RCC 7860 (cell line): ENCODE measurements around the gene CERT1.

ENCODE experiments used
- DNase-seq: peaks from one replicate; pipeline ENCODE4 v3.0.0-alpha.2; 2015; ENCODE audit warnings: low spot score
- FAIRE-seq: peaks from 2 replicates; lab custom pipeline; 2012; peaks lifted over from hg19 to GRCh38; lab: Jason Lieb, UNC

CERT1 gene

DNA sequence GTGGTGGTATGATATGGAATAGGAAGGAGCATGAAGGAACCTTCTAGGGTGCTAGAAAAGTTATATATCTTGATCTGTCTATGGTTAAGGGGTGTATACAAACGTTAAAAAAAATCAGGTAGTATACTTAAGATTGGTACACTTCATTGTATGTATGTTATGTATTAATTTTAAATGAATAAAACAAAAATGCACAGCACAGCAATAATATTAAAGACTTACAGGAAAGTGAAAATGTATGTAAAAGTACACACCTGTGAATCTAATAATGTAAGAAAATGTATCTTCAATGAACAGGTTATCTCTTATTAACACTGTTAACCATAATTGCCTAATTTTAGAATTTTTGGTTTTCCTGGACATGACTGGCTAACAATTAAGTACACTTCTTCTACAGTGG is 97.2 kb downstream of the CERT1 start:
- DNase-seq (no peak), FAIRE-seq (no peak)

DNA sequence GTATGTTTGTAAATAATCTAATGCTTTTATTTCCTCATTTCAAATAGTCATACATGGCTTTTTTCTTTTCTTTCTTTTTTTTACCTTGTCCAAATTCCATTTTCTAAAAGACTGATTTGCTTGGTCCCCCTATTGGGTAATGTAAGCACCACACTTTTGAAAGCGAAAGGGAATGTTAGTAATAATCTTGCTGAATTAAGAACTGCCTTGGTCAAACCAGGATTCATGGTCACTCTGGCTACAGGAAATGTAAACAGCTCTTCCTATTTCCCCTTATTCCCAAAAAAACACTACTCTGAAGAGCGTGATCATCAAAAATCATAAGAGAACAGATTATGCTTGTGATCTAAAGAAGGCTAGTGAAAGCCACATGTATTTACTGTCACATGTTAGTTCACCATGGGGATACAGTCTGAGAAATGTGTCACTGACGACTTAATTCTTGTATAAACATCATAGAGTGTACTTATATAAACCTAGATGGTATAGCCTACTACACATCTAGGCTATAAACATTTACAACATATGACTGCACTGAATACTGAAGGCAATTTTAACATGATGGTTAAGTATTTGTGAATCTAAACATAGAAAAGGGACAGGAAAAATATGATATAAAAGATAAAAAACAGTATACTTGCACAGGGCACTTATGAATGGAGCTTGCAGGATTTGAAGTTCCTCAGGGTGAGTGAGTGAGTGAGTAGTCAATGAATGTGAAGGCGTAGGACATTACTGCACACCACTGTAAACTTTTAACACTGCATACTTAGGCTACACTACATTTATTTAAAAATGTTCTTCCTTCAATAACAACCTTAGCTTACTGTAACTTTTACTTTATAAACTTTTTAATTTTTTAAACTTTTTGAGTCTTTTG is 99.1 kb downstream of the CERT1 start:
- no peak for FAIRE-seq
- DNase-seq: no peak

DNA sequence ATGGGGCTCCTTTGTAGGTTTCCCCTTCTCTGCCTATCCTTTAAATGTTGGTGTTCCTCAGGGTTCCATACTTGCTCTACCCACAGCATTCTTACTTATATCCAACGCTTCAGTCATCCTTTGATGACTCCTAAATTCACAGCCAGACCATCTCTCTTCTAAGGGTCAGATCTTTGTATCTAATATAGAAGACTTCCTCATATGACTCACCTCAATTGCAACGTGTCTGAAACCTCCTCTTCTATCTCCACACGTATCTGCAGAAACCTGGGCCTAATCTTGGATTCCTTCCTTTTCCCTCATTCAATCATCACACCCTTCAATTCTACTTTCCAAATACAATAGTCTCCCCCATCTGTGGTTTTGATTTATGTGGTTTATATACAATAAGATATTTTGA is 106.1 kb downstream of the CERT1 start:
- no peak for DNase-seq

DNA sequence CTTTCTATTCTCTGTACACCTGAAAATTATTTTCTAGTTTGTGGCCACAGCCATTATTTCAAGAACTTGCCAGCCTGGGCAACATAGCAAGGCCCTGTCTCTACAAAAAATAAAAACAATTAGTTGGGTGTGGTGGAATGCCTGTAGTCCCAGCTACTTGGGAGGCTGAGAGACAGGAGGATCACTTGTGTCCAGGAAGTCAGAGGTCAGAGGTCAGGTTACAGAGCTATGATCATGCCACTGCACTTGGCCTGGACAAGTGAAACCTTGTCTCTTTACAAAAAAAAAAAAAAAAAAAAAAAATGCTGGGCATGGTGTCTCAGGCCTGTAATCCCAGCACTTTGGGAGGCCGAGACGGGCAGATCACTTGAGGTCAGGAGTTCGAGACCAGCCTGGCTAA is 116.2 kb downstream of the CERT1 start:
- FAIRE-seq (no peak), DNase-seq (no peak)

More for the DNA sequence above, 106.1 kb downstream of the CERT1 start:
- FAIRE-seq: no peak

DNA sequence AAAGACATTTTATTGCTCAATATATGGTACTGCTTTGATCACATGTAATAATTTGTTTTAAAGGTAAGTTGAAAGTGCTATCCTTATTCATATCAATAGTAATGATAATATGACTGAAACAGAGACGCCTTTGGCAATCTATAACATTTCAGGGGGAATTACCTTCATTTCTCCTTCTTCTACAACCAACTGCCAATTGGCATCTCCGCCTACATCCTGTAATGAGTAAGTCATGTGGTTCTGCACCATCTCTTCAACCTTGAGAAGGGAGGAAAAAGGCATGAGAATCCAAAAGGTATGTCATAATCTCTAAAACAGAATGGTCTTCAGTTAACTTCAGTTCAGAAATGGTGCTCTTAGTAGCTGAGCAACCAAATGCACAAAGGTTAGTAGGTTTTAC is 122.0 kb downstream of the CERT1 start:
- no peak for FAIRE-seq
- DNase-seq: no peak

DNA sequence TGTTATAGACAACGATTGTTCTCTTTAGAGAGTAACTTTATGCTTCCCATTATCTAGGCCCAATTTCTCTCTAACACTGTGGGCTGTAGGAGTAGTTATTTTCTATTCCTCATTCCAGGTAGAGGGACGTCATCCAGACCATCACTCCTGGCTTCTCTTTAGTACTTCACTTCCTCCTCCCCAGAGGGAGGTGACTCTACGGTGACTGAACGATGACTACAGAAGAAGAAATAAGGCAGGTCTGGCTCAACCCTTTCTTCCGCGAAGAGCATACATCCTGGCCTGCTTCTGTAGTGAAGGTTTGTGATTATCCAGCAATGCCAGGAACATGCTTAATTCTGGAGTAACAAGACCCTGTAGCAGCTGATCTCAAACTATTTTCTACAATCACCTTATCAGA is 123.6 kb downstream of the CERT1 start:
- no peak for FAIRE-seq

DNA sequence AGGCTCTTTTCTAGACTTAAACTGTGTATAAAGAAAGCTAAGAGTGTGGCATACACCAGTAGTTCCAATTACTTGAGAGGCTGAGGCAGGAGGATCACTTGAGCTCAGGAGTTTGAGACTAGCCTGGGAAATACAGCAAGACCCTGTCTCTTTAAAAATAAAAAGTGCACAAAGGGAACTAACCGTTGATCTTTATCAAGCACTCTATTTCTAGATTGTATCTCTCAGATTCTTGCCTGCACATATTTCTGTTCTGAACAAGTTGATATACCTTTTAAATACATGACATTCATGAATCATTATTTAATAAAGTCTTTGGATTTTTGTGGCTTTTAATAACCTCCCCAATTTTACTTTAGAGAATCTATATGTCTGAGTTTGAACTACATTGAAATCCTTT is 127.2 kb downstream of the CERT1 start:
- no peak for FAIRE-seq

More for the DNA sequence above, 123.6 kb downstream of the CERT1 start:
- DNase-seq: no peak

DNA sequence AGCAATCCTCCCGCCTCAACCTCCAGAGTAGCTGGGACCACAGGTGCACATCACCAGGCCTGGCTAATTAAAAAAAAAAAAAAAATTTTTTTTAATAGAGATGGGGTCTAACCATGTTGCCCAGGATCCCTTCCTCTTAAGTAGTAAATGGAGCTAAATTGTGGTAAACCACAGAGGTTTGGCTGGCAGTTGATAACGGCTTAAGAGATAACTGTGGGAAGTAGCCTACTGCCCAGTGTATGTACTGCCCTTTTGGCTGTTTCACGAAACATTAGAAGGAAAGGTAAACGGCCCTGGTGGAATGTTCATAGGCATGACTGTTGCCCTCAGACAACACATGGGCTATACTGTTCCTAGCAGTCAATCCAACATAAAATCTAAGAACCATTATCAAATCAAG is 130.0 kb downstream of the CERT1 start:
- DNase-seq: no peak
- FAIRE-seq: no peak

More for the DNA sequence above, 127.2 kb downstream of the CERT1 start:
- no peak for DNase-seq

DNA sequence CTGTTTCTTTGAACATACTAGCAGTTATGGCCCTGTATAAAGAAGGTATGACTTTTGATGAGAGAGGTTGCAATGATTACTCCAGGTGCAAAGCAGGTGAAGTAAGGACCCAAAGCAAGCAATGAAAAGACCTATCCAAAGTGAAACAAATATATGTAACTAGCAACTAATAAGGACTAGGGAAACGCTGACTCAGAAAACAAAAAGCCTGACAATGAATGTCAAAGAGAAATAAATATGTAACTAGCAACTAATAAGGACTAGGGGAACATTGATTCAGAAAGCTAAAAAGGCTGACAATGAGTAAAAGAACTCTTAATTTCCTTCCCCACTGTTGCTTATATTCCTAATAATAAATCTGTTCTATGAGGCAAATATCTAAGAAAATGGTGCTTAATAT is 131.3 kb downstream of the CERT1 start:
- DNase-seq: no peak
- no peak for FAIRE-seq

DNA sequence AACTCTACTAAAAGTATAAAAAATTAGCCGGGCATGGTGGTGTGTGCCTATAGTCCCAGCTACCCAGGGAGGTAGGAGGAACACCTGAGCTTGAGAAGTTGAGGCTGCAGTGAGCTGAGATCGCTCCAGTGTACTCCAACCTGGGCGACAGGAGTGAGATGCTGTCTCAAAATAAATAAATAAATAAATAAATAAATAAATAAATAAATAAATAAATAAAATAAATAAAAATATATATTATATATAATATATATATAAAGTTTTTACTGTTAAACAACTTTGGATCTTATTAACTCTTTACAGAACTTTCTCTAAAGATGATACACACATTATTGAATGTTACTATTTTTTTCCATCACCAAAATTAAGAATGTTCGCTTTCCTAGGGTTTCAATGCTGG is 136.0 kb downstream of the CERT1 start:
- FAIRE-seq (no peak), DNase-seq (no peak)

DNA sequence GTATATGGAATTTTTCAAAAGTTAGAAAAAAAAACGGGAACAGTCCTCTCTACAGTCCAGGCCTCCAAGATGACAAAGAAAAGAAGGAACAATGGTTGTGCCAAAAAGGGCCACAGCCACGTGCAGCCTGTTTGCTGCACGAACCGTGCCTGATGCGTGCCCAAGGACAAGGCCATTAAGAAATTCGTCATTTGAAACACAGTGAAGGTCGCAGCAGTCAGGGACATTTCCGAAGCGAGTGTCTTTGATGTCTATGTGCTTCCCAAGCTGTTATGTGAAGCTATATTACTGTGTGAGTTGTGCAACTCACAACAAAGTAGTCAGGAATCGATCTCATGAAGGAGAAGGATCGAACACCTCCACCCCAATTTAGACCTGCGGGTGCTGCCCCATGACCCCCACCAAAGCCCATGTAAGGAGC is 137.0 kb downstream of the CERT1 start:
- FAIRE-seq: no peak
- no peak for DNase-seq

DNA sequence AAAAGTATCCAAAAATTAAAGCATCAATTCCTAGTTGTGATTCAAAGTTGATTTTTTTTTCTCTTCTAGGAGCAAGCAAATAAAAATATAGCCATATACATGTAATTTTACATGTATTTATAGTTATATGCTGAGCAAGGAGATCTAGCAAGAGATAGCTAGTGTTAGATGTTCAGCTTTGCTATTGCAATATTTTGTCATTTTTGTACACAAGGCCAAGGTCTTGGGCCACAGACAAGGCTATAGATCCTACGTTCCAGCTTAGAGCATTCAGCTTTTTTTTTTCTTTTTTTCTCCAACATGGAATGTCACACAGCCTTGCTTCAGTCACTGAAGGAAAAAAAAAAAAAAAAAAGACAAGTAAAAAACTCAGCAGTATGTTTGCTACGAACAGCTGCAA is 137.6 kb downstream of the CERT1 start:
- DNase-seq (no peak), FAIRE-seq (no peak)

DNA sequence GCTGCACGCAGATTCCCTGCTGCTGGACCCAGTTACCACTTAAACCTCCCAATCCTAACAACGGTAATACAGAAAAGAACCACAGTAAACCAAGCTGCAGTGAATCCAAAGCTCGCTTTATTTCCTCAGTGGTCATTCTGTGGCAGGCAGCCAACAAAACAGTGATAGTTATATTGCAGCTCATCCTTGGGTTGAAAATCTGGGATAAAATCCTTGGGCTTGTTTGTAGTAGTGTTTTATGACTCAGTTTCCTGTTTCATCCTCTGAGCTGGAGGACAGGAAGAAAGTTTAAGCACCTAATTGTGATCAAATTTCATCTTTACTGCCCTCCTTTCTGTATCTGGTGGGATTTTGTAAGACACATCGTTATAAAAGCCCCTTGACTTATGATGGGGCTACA is 143.0 kb downstream of the CERT1 start:
- FAIRE-seq (no peak), DNase-seq (no peak)

DNA sequence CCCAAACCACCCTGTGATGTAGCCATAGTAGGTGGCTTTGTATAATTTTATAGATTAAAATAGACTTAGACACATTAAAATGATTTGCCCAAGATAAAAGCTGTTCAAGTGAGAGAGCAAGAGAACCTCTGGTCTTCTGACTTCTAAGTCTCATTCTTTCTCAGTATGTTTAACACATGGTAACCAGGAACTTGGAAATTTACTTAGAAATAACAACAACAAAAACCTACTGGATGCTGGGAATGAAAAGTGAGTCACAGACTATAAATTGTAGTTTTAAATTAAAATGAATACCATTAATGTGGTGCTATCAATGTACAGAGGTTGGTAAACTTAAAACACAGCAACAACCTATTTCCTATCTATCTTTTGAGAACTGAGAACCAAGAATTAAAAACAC is 144.0 kb downstream of the CERT1 start:
- FAIRE-seq (no peak), DNase-seq (no peak)

DNA sequence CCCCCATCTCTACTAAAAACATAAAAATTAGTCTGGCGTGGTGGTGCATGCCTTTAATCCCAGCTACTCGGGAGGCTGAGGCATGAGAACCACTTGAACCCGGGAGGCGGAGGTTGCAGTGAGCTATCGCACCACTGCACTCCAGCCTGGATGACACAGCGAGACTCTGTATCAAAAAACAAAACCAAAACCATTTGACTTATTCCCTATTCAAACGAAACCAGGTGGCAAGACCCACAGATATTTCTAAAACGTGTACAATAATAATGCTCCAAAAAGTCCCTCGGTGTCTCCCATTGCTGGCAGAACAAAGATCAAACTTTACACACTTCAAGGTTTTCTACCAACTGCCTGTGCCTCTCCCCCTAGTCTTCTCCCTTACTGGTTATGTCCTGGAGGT is 144.6 kb downstream of the CERT1 start:
- DNase-seq (no peak), FAIRE-seq (no peak)

DNA sequence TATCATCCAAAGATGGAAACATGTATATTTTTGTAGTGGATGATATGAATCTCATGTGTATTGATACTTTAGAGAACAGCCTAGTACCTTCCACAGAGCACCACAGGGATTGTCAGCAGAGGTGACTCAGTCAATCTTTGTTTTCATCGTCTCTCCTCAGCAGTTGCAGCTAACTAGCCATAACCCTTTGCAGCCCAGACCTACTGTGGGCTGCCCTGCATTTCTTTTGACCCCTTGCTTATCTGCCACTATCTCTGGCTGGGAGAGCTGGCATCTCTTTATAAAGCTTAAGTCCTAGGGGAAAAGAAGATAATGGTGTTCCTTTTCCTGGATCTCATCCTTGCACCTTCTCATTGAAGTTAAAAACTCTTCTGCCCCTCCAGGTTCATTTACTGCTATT is 145.7 kb downstream of the CERT1 start:
- FAIRE-seq (no peak), DNase-seq (no peak)

DNA sequence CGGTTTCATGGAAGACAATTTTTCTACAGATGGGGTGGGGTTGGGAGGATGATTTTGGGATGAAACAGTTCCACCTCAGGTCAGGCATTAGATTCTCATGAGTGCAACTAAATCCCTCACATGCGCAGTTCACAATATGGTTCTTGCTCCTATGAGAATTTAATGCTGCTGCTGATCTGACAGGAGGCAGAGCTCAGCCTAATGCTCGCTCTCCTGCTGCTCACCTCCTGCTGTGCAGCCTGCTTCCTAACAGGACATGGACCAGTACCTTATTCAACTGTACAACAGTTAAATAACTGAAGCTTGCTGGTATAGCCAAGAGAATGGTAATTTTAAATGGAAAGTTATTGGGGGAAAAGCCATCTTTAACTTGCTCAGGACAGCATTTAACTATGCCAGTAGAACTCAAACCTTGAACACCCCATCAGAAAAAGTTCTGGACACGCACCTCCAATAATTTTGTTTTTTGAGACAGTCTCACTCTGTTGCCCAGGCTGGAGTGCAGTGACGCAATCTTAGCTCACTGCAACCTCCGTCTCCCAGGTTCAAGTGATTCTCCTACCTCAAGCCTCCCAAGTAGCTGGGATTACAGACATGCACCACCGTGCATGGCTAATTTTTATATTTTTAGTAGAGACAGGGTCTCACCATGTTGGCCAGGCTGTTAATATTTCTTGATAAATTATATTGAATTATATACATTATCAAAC is 146.7 kb downstream of the CERT1 start:
- DNase-seq: no peak
- FAIRE-seq: no peak

DNA sequence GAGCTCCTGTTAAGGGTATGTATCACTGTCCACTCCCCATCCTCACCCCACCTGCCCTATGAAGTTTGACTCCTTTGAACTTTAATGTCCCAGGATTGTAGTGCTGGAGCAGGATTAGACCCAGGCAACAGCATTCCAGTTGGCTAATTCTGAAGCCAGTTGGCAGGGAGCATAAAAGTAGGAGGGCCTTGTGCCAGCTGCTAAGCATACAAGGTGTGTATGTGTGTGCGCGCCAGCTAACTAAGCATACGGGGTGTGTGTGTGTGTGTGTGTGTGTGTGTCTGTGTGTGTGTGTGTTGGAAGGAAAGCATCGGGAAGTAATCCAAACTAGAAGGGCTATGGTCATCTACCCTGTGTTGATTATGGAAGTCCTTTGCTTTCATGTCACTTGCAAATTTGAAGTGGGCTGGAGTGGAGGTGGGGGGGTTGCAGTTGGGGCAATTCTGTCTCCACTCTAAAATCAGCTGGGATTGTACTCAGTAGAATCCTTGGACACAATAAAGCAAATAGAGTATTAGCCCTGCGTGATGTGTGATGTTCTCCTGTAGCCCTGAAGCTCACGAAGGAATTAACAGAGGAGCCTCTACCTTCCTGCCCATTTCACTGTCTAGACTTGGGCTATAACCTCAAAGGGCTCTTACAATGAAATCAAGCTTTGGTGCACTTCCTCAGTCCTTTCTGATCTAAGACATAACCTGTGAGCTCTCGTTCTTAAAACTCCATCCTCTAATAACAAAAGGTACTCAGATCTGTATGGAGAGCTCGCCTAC is 147.5 kb downstream of the CERT1 start:
- DNase-seq (no peak), FAIRE-seq (no peak)

DNA sequence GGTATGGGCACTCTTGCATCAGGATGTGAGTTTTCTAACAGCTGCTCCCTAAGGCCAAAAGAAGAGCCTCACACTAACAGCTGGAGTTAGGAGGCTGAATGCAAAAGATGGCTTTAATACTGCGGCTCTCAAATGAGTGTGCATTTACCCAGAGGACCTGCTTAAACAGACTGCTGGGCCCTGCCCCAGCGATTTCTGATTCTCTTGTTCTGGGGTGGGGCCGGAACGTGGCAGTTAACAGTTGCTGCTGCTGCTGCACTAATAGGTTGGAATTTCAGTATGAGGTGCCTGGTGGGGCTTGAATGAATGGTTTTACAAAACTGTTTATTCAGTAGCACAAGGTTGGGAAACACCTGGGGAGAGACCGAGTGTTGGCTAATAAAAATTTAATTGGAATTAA is 148.3 kb downstream of the CERT1 start:
- FAIRE-seq (no peak), DNase-seq (no peak)

DNA sequence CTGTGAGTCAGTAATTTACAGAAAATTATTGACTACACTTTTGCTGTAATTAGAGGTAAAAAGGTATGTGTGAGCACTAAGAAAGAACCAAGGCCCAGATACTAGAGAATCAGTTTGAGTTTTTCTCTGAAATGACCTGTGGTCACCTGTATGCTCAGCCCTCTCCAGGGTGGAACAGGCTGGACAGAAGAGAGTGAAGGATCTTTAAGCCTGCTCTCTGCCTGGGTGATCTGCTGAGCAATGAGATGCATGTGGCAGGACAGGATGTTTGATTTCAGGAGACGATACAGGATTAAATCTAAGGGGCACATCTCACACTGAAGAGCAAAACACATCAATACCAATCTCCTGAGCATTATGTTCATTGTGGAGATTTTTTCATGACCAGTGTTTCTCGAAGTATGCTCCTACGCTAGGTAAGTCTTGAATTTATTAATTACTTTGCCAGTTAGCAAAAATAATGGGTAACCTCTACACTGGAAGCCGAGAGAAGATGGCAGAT is 148.9 kb downstream of the CERT1 start:
- DNase-seq: no peak
- FAIRE-seq: no peak

DNA sequence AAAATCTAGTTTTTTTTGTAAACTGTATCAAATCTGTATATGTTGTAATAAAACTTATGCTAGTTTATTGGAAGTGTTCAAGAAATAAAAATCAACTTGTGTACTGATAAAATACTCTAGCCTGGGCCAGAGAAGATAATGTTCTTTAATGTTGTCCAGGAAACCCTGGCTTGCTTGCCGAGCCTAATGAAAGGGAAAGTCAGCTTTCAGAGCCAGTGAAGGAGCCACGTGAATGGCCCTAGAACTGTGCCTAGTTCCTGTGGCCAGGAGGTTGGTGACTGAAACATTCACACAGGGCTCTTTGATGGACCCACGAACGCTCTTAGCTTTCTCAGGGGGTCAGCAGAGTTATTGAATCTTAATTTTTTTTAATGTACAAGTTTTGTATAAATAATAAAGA is 150.1 kb downstream of the CERT1 start:
- FAIRE-seq (no peak), DNase-seq (no peak)
